ENCODE data around the gene ID3.

ID3 gene

DNA sequence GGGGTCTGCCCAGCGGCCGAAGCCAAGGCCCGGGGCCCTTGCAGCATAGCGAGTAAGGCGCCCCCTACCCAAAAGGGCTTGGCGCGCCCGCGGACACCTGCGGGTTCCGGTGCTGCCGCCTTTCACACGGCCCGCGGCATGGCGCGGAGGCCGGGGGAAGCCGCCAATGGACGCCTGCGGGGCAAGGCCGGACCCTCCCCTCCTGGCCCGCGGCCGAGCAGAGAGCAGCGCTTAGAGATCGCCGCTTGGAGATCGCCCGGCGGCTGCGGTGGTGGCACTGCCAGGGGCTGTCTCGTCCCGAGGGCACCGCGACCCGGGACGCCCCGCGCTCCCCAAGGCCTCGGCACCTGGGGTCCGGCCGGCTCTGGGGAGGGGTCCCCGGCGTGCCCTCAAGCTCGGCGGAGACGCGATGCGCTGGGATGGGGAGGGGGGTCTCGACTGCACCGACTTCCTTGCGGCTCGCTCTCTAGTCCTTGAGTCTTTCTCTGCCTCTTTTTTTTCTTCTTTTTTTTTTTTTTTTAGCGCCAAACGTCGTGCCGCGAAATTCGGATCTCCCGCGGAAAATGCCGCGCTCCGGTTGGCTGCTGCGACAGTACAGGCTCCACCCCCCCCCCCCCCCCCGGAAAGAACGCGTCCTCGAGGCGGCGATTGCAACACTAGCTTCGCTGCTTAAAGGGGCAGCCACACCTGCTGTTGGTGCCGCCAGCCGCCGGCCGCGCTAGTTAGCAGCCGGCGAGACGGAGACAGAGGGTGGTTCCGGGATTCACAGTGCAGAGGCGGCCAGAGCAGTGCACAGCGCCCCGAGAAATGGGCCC, 28.3 kb downstream of the ID3 start, which contains the start of gene E2F2 (continued):
- TF ChIP-seq ZNF692 (tag by site-specific recombination; IDR thresholded peaks at IDR 0.05) (peak; percentile 93), ZEB2 (tag by site-specific recombination; IDR thresholded peaks at IDR 0.05) (0 out of 2 replicates have a peak, but pooled peaks have one; percentile 65), ZNF623 (tag by site-specific recombination; IDR thresholded peaks at IDR 0.05) (no peak), ZNF324 (tag by site-specific recombination; IDR thresholded peaks at IDR 0.05) (peak; percentile 76; the same call in 1 of the 2 replicates), ZNF747 (tag by site-specific recombination; IDR thresholded peaks at IDR 0.05) (no peak), KLF17 (tag by site-specific recombination; IDR thresholded peaks at IDR 0.05) (peak; percentile 39; the same call in 1 of the 2 replicates), ZNF837 (tag by site-specific recombination; IDR thresholded peaks at IDR 0.05) (no peak), ZNF510 (tag by site-specific recombination; IDR thresholded peaks at IDR 0.05; ENCODE audit: insufficient replicate concordance) (no peak), ZBTB7A (tag by site-specific recombination; IDR thresholded peaks at IDR 0.05; ENCODE audit: low read depth) (peak; percentile 13; the same call in 1 of the 2 replicates), ZXDB (tag by site-specific recombination; IDR thresholded peaks at IDR 0.05) (peak; percentile 85), ZNF544 (tag by site-specific recombination; IDR thresholded peaks at IDR 0.05) (no peak), ZNF223 (tag by site-specific recombination; IDR thresholded peaks at IDR 0.05) (no peak), SP2 (tag by site-specific recombination; IDR thresholded peaks at IDR 0.05) (peak; percentile 59), REPIN1 (tag by site-specific recombination; IDR thresholded peaks at IDR 0.05; ENCODE audit: low read depth) (no peak), ZNF121 (tag by site-specific recombination; IDR thresholded peaks at IDR 0.05) (no peak), ZFP3 (tag by site-specific recombination; IDR thresholded peaks at IDR 0.05; ENCODE audit: low read depth) (no peak), KLF10 (tag by site-specific recombination; IDR thresholded peaks at IDR 0.05) (0 out of 2 replicates have a peak, but pooled peaks have one; percentile 36), ZFP69B (tag by site-specific recombination; IDR thresholded peaks at IDR 0.05) (peak; percentile 70), ZNF335 (tag by site-specific recombination; conservative IDR thresholded peaks at IDR 0.05) (peak; percentile 85), MEIS1 (CRISPR knock-in tag; IDR thresholded peaks at IDR 0.05; ENCODE audit: borderline replicate concordance) (0 out of 2 replicates have a peak, but pooled peaks have one; percentile 15), ZNF24 (tag by site-specific recombination; IDR thresholded peaks at IDR 0.05) (no peak), ZNF433 (tag by site-specific recombination; IDR thresholded peaks at IDR 0.05; ENCODE audit: low read depth) (no peak), PBX3 (CRISPR knock-in tag; IDR thresholded peaks at IDR 0.05) (peak; percentile 67; the same call in 1 of the 2 replicates), KLF8 (tag by site-specific recombination; IDR thresholded peaks at IDR 0.05) (no peak; the same call in none of the 2 replicates)
- TF ChIP-seq, protein P1, sequence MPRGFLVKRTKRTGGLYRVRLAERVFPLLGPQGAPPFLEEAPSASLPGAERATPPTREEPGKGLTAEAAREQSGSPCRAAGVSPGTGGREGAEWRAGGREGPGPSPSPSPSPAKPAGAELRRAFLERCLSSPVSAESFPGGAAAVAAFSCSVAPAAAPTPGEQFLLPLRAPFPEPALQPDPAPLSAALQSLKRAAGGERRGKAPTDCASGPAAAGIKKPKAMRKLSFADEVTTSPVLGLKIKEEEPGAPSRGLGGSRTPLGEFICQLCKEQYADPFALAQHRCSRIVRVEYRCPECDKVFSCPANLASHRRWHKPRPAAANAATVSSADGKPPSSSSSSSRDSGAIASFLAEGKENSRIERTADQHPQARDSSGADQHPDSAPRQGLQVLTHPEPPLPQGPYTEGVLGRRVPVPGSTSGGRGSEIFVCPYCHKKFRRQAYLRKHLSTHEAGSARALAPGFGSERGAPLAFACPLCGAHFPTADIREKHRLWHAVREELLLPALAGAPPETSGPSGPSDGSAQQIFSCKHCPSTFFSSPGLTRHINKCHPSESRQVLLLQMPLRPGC (tag by site-specific recombination; IDR thresholded peaks at IDR 0.05), result peak; percentile 39; the same call in 1 of the 2 replicates
- TF ChIP-seq, protein P2, sequence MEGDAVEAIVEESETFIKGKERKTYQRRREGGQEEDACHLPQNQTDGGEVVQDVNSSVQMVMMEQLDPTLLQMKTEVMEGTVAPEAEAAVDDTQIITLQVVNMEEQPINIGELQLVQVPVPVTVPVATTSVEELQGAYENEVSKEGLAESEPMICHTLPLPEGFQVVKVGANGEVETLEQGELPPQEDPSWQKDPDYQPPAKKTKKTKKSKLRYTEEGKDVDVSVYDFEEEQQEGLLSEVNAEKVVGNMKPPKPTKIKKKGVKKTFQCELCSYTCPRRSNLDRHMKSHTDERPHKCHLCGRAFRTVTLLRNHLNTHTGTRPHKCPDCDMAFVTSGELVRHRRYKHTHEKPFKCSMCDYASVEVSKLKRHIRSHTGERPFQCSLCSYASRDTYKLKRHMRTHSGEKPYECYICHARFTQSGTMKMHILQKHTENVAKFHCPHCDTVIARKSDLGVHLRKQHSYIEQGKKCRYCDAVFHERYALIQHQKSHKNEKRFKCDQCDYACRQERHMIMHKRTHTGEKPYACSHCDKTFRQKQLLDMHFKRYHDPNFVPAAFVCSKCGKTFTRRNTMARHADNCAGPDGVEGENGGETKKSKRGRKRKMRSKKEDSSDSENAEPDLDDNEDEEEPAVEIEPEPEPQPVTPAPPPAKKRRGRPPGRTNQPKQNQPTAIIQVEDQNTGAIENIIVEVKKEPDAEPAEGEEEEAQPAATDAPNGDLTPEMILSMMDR (tag by site-specific recombination; IDR thresholded peaks at IDR 0.05), result peak; percentile 84
- TF ChIP-seq, protein P3, sequence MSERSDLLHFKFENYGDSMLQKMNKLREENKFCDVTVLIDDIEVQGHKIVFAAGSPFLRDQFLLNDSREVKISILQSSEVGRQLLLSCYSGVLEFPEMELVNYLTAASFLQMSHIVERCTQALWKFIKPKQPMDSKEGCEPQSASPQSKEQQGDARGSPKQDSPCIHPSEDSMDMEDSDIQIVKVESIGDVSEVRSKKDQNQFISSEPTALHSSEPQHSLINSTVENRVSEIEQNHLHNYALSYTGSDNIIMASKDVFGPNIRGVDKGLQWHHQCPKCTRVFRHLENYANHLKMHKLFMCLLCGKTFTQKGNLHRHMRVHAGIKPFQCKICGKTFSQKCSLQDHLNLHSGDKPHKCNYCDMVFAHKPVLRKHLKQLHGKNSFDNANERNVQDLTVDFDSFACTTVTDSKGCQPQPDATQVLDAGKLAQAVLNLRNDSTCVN (tag by site-specific recombination; optimal IDR thresholded peaks at IDR 0.05), result peak; percentile 72
- TF ChIP-seq, protein P4, sequence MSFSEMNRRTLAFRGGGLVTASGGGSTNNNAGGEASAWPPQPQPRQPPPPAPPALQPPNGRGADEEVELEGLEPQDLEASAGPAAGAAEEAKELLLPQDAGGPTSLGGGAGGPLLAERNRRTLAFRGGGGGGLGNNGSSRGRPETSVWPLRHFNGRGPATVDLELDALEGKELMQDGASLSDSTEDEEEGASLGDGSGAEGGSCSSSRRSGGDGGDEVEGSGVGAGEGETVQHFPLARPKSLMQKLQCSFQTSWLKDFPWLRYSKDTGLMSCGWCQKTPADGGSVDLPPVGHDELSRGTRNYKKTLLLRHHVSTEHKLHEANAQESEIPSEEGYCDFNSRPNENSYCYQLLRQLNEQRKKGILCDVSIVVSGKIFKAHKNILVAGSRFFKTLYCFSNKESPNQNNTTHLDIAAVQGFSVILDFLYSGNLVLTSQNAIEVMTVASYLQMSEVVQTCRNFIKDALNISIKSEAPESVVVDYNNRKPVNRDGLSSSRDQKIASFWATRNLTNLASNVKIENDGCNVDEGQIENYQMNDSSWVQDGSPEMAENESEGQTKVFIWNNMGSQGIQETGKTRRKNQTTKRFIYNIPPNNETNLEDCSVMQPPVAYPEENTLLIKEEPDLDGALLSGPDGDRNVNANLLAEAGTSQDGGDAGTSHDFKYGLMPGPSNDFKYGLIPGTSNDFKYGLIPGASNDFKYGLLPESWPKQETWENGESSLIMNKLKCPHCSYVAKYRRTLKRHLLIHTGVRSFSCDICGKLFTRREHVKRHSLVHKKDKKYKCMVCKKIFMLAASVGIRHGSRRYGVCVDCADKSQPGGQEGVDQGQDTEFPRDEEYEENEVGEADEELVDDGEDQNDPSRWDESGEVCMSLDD (tag by site-specific recombination; IDR thresholded peaks at IDR 0.05), result peak; percentile 42; the same call in 1 of the 2 replicates

Measured in HEK293 (cell line).